ENCODE results near the gene ATR. TPM values are rescaled to one million over a fixed set of nuclear protein-coding genes. Genes with fewer than 3 reads are reported as not detected.

The ATR gene
- polyA plus RNA-seq, 1 donor from 2014 or later, result 26.1 TPM

- Histone ChIP-seq H4K20me1 (ENCODE audit: insufficient read depth) (no peaks in the 10 kb centered on the region), H3K27me3 (ENCODE audit: insufficient read depth, low read depth, low read length) (no peaks in the 10 kb centered on the region), H3K9me3 (ENCODE audit: low read length) (no peaks in the 10 kb centered on the region), H3K9me2 (ENCODE audit: insufficient read depth, low read length) (no peaks in the 10 kb centered on the region), H3K9ac (ENCODE audit: low read length) (no peak overlapping the region), H3K79me2 (replicated peaks; ENCODE audit: insufficient read depth, low read length) (peaks cover 24% of the 10 kb centered on the region), H3K4me2 (ENCODE audit: low read length) (no peak overlapping the region), H3K4me3 (ENCODE audit: low read length) (no peak overlapping the region), H3K36me3 (ENCODE audit: insufficient read depth, low read length) (no peaks in the 10 kb centered on the region), H3F3A (ENCODE audit: insufficient read depth, low read length, poor library complexity, severe bottlenecking) (no peaks in the 10 kb centered on the region), H2AFZ (ENCODE audit: low read depth, low read length) (no peak overlapping the region), H3K27ac (ENCODE audit: low read length) (no peak overlapping the region)
- TF ChIP-seq POLR2AphosphoS5 (IDR thresholded peaks at IDR 0.05) (no peak), REST (IDR thresholded peaks at IDR 0.05; ENCODE audit: borderline replicate concordance) (no peak), EZH2 (IDR thresholded peaks at IDR 0.05; ENCODE audit: borderline replicate concordance, insufficient read depth, low read length, poor library complexity, severe bottlenecking) (no peak), RAD21 (conservative IDR thresholded peaks at IDR 0.05) (no peak), MXI1 (conservative IDR thresholded peaks at IDR 0.05; ENCODE audit: poor library complexity, severe bottlenecking) (no peak), SMC3 (conservative IDR thresholded peaks at IDR 0.05; ENCODE audit: poor library complexity) (no peak), EP300 (conservative IDR thresholded peaks at IDR 0.05; ENCODE audit: poor library complexity, severe bottlenecking) (no peak), TAF1 (IDR thresholded peaks at IDR 0.05; ENCODE audit: low read depth) (no peak), CTCF (IDR thresholded peaks at IDR 0.05; ENCODE audit: poor library complexity, severe bottlenecking) (no peak)
These were observed 128.3 kb downstream of the ATR start for GRCh38 chr3:142450189-142450588.

- Histone ChIP-seq H3K27ac (ENCODE audit: low read length) (peak within 1 kb of the TSS; percentile 81), H3K9me3 (ENCODE audit: low read length) (no peaks in the 10 kb centered on the region), H3F3A (ENCODE audit: insufficient read depth, low read length, poor library complexity, severe bottlenecking) (no peaks in the 10 kb centered on the region), H3K36me3 (ENCODE audit: insufficient read depth, low read length) (no peaks in the 10 kb centered on the region), H3K9ac (ENCODE audit: low read length) (peak within 1 kb of the TSS; percentile 87), H3K27me3 (ENCODE audit: insufficient read depth, low read depth, low read length) (no peaks in the 10 kb centered on the region), H3K4me3 (ENCODE audit: low read length) (peak within 1 kb of the TSS; percentile 92), H3K4me2 (ENCODE audit: low read length) (peak within 1 kb of the TSS; percentile 80), H4K20me1 (ENCODE audit: insufficient read depth) (no peaks in the 10 kb centered on the region), H3K9me2 (ENCODE audit: insufficient read depth, low read length) (no peaks in the 10 kb centered on the region), H3K79me2 (replicated peaks; ENCODE audit: insufficient read depth, low read length) (peaks cover 45% of the 10 kb centered on the region), H2AFZ (ENCODE audit: low read depth, low read length) (peak within 1 kb of the TSS; percentile 92)
- TF ChIP-seq REST (IDR thresholded peaks at IDR 0.05; ENCODE audit: borderline replicate concordance), result peak; percentile 28
- no peak for TF ChIP-seq CTCF (IDR thresholded peaks at IDR 0.05; ENCODE audit: poor library complexity, severe bottlenecking)
- TF ChIP-seq EZH2 (IDR thresholded peaks at IDR 0.05; ENCODE audit: borderline replicate concordance, insufficient read depth, low read length, poor library complexity, severe bottlenecking), result no peak
- peak; percentile 81 for TF ChIP-seq POLR2AphosphoS5 (IDR thresholded peaks at IDR 0.05)
- TF ChIP-seq TAF1 (IDR thresholded peaks at IDR 0.05; ENCODE audit: low read depth), result no peak
- peak; percentile 35 for TF ChIP-seq SMC3 (conservative IDR thresholded peaks at IDR 0.05; ENCODE audit: poor library complexity)
- peak; percentile 64 for TF ChIP-seq MXI1 (conservative IDR thresholded peaks at IDR 0.05; ENCODE audit: poor library complexity, severe bottlenecking)
- TF ChIP-seq RAD21 (conservative IDR thresholded peaks at IDR 0.05), result no peak
- TF ChIP-seq EP300 (conservative IDR thresholded peaks at IDR 0.05; ENCODE audit: poor library complexity, severe bottlenecking), result peak; percentile 35
These were observed 130.4 kb downstream of the ATR start, which contains the start of gene XRN1 for GRCh38 chr3:142447852-142448823. XRN1 (minus strand) TSS chr3:142448037; CDS start chr3:142447944, 93 bp downstream.

Data from neural cell (in vitro differentiated cells).